HL-60 (cell line): ENCODE data around the gene DEFB127.

Experiments
- CTCF ChIP-seq: IDR thresholded peaks from one replicate; pipeline ENCODE4 v1.5.1; 2011; ENCODE audit warnings: low read length, control low read depth, inconsistent platforms; ENCODE audit not compliant: insufficient read depth
- GABPA ChIP-seq: IDR thresholded peaks from 2 replicates; pipeline ENCODE4 v1.6.1; 2012; ENCODE audit warnings: low read depth
- POLR2AphosphoS5 ChIP-seq: IDR thresholded peaks from 2 replicates; pipeline ENCODE4 v1.6.1; 2012; ENCODE audit warnings: low read depth
- REST ChIP-seq: IDR thresholded peaks from 2 replicates; pipeline ENCODE4 v1.6.1; 2012; ENCODE audit warnings: low read depth; ENCODE audit not compliant: insufficient replicate concordance

GRCh38 chr20:157154-157553, at the start of gene DEFB127:
- TF ChIP-seq CTCF (no peak), POLR2AphosphoS5 (no peak), GABPA (no peak), REST (no peak)
